Calu3 (cell line): ENCODE results near the gene GSC2. TPM values are rescaled to one million over a fixed set of nuclear protein-coding genes. Genes with fewer than 3 reads are reported as not detected.
A peak's percentile ranks its signal among the peaks of the same experiment; 100 is the strongest.

ENCODE experiments used
- BruUV-seq: library from RNA; stranded (reverse); fragments of 400-500 nt; replicated peaks from 2 replicates; lab custom pipeline; 2021; lab: Mats Ljungman, UMichigan
- CTCF ChIA-PET: fragments of 300-600 bp; sonication (Branson Sonifier 250); formaldehyde crosslinking; loops from one replicate; lab custom pipeline; 2022; ENCODE audit warnings: antibody characterized with exemption; lab: Charles Lee
- DNase-seq: peaks from one replicate; pipeline ENCODE4 v3.0.0; 2022
- H3K27ac Mint-ChIP-seq: one replicate; pipeline ENCODE4 v1.8.0; 2022; ENCODE audit warnings: mixed read lengths; ENCODE audit not compliant: unreplicated experiment
- H3K27me3 Mint-ChIP-seq: one replicate; pipeline ENCODE4 v1.8.0; 2022; ENCODE audit warnings: mixed read lengths; ENCODE audit not compliant: unreplicated experiment
- H3K36me3 Mint-ChIP-seq: one replicate; pipeline ENCODE4 v1.8.0; 2022; ENCODE audit warnings: mild to moderate bottlenecking, moderate library complexity, mixed read lengths; ENCODE audit not compliant: insufficient read depth, unreplicated experiment
- H3K4me1 Mint-ChIP-seq: one replicate; pipeline ENCODE4 v1.8.0; 2022; ENCODE audit warnings: mild to moderate bottlenecking, low read depth, mixed read lengths; ENCODE audit not compliant: unreplicated experiment
- H3K4me3 Mint-ChIP-seq: one replicate; pipeline ENCODE4 v1.8.0; 2022; ENCODE audit warnings: mild to moderate bottlenecking, low read depth, moderate library complexity, mixed read lengths; ENCODE audit not compliant: unreplicated experiment
- H3K9me3 Mint-ChIP-seq: one replicate; pipeline ENCODE4 v1.8.0; 2022; ENCODE audit warnings: low read depth, mixed read lengths; ENCODE audit not compliant: unreplicated experiment
- intact Hi-C: fragments of 100-400 bp; cut with micrococcal nuclease; formaldehyde crosslinking; loops from one replicate; pipeline ENCODE4 v1.10.0; 2022; ENCODE audit not compliant: unreplicated experiment
- total RNA-seq: library from RNA; stranded (reverse); gene quantifications from 2 replicates; pipeline ENCODE4 v1.2.3, GENCODE V29; 2022
- TF ChIP-seq, protein P1 (sequence below): fragments of 200-600 bp; IDR thresholded peaks from one replicate; pipeline ENCODE4 v1.8.0; 2022; ENCODE audit warnings: antibody characterized with exemption; ENCODE audit not compliant: unreplicated experiment

The GSC2 gene
- total RNA-seq, 1 experiment from 2014 or later: not detected

- intact Hi-C loops: no loop called here
- Mint-ChIP-seq H3K4me3 (no peak overlapping the region), H3K4me1 (peaks cover 13% of the 10 kb centered on the region), H3K27me3 (peaks cover 13% of the 10 kb centered on the region), H3K27ac (no peak overlapping the region), H3K9me3 (no peaks in the 10 kb centered on the region), H3K36me3 (peaks cover 34% of the 10 kb centered on the region)
- CTCF ChIA-PET: no interaction called here
- TF ChIP-seq, protein P1, sequence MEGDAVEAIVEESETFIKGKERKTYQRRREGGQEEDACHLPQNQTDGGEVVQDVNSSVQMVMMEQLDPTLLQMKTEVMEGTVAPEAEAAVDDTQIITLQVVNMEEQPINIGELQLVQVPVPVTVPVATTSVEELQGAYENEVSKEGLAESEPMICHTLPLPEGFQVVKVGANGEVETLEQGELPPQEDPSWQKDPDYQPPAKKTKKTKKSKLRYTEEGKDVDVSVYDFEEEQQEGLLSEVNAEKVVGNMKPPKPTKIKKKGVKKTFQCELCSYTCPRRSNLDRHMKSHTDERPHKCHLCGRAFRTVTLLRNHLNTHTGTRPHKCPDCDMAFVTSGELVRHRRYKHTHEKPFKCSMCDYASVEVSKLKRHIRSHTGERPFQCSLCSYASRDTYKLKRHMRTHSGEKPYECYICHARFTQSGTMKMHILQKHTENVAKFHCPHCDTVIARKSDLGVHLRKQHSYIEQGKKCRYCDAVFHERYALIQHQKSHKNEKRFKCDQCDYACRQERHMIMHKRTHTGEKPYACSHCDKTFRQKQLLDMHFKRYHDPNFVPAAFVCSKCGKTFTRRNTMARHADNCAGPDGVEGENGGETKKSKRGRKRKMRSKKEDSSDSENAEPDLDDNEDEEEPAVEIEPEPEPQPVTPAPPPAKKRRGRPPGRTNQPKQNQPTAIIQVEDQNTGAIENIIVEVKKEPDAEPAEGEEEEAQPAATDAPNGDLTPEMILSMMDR: no peak
- BruUV-seq: no TSS peak
- DNase-seq: no peak
These were observed 30.8 kb upstream of the GSC2 start for GRCh38 chr22:19180740-19181410.

- peaks cover 38% of the 10 kb centered on the region for H3K36me3 Mint-ChIP-seq
- no peak for DNase-seq
- no peak overlapping the region for H3K27ac Mint-ChIP-seq
- BruUV-seq: no TSS peak
- TF ChIP-seq, protein P1: no peak
- CTCF ChIA-PET: interaction anchor here (1.0 to 1.3 kb wide), 2 partner anchors 22 to 36 kb away, joined by 3 to 4 read pairs; partner anchors contain the start of gene ESS2
- peaks cover 13% of the 10 kb centered on the region for H3K4me1 Mint-ChIP-seq
- H3K4me3 Mint-ChIP-seq: no peak overlapping the region
- H3K27me3 Mint-ChIP-seq: peaks cover 13% of the 10 kb centered on the region
- intact Hi-C loops: no loop called here
- H3K9me3 Mint-ChIP-seq: no peaks in the 10 kb centered on the region
These were observed 30.1 kb upstream of the GSC2 start for GRCh38 chr22:19180234-19180633.

DNA sequence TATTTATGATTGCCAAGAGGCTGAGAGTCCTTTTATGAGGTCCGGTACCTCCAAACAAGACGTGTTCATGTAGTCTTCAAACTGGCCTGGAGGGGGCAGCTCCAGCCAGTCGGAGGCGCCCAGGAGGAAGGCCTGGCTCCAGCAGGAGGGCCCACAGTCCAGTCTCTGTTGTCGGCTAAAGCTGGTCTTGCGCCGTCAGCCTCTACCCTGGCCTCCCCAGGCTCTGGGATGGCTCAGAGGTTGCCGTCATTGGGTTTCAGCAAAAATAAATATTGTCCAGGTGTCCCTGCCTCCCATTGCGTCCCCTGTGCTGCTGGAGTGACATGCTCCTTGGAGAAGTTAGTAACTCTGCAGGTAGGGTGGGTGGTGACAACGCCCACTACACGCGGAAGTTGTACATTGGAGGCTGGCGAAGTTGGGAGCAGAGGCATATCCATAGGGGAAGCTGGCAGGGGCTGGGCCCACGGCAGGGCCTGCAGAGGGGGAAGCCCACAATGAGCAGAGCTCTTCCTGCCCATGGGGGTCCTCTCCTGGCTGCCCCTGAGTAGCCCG lies 29.5 kb upstream of the GSC2 start:
- H3K27me3 Mint-ChIP-seq: peaks cover 13% of the 10 kb centered on the region
- peaks cover 44% of the 10 kb centered on the region for H3K36me3 Mint-ChIP-seq
- no TSS peak for BruUV-seq
- CTCF ChIA-PET: interaction anchor here (1.0 to 1.8 kb wide), 5 partner anchors 22 to 450 kb away, joined by 3 to 7 read pairs (median 5); partner anchors contain the start of genes C22orf39 and ESS2
- peak overlapping the region; percentile 76 for H3K4me3 Mint-ChIP-seq
- peak overlapping the region; percentile 70 for H3K27ac Mint-ChIP-seq
- intact Hi-C loops: no loop called here
- peak; percentile 82 for DNase-seq
- peaks cover 7% of the 10 kb centered on the region for H3K4me1 Mint-ChIP-seq
- no peaks in the 10 kb centered on the region for H3K9me3 Mint-ChIP-seq
- TF ChIP-seq, protein P1: peak; percentile 74

GRCh38 chr22:19178657-19179496 lies 28.8 kb upstream of the GSC2 start, which contains the start of gene SLC25A1:
Gene SLC25A1, minus strand, starts transcription at chr22:19178736. Its CDS starts 63 bp downstream, at chr22:19178673.
- Mint-ChIP-seq H3K36me3 (peaks cover 47% of the 10 kb centered on the region), H3K9me3 (no peaks in the 10 kb centered on the region), H3K27me3 (peaks cover 8% of the 10 kb centered on the region), H3K27ac (peak within 1 kb of the TSS; percentile 70), H3K4me3 (peak within 1 kb of the TSS; percentile 76), H3K4me1 (peaks cover 5% of the 10 kb centered on the region)
- CTCF ChIA-PET: interaction anchor here (0.5 to 1.8 kb wide), 9 partner anchors 8 to 451 kb away, joined by 3 to 7 read pairs (median 4); partner anchors contain the start of genes C22orf39 and ESS2
- TF ChIP-seq, protein P1: no peak
- intact Hi-C loops: no loop called here
- peak; percentile 96 for DNase-seq
- BruUV-seq: no TSS peak
